Measurements from ENCODE around the gene MBOAT1.

Gene MBOAT1

GRCh38 chr6:20235041-20235440 lies 22.8 kb upstream of the MBOAT1 start:
- no peak for DNase-seq (ENCODE audit: low read depth in 2 of 3, low spot score in 2 of 3)

GRCh38 chr6:20234136-20234535 lies 21.9 kb upstream of the MBOAT1 start:
- no peak for DNase-seq (ENCODE audit: low read depth in 2 of 3, low spot score in 2 of 3)

- DNase-seq (ENCODE audit: low read depth in 2 of 3, low spot score in 2 of 3): no peak
Measured at GRCh38 chr6:20233007-20233730, 20.9 kb upstream of the MBOAT1 start.

- no peak for DNase-seq (ENCODE audit: low read depth in 2 of 3, low spot score in 2 of 3)
Measured at GRCh38 chr6:20232188-20232587, 19.9 kb upstream of the MBOAT1 start.

GRCh38 chr6:20230401-20231119 lies 18.3 kb upstream of the MBOAT1 start:
- no peak for DNase-seq (ENCODE audit: low read depth in 2 of 3, low spot score in 2 of 3)

GRCh38 chr6:20229881-20230280 lies 17.6 kb upstream of the MBOAT1 start:
- no peak for DNase-seq (ENCODE audit: low read depth in 2 of 3, low spot score in 2 of 3)

GRCh38 chr6:20227350-20227749 lies 15.1 kb upstream of the MBOAT1 start:
- DNase-seq (ENCODE audit: low read depth in 2 of 3, low spot score in 2 of 3): no peak

GRCh38 chr6:20223141-20223540 lies 10.9 kb upstream of the MBOAT1 start:
- DNase-seq (ENCODE audit: low read depth in 2 of 3, low spot score in 2 of 3): no peak

GRCh38 chr6:20221421-20221820 lies 9.2 kb upstream of the MBOAT1 start:
- no peak for DNase-seq (ENCODE audit: low read depth in 2 of 3, low spot score in 2 of 3)

GRCh38 chr6:20220359-20220758 lies 8.1 kb upstream of the MBOAT1 start:
- no peak for DNase-seq (ENCODE audit: low read depth in 2 of 3, low spot score in 2 of 3)

GRCh38 chr6:20217891-20218290 lies 5.6 kb upstream of the MBOAT1 start:
- no peak for DNase-seq (ENCODE audit: low read depth in 2 of 3, low spot score in 2 of 3)

- no peak for DNase-seq (ENCODE audit: low read depth in 2 of 3, low spot score in 2 of 3)
Measured at GRCh38 chr6:20217324-20217855, 5.1 kb upstream of the MBOAT1 start.

- DNase-seq (ENCODE audit: low read depth in 2 of 3, low spot score in 2 of 3): no peak
Measured at GRCh38 chr6:20215310-20215709, 3.0 kb upstream of the MBOAT1 start.

GRCh38 chr6:20213271-20213798 lies 1.1 kb upstream of the MBOAT1 start:
- no peak for DNase-seq (ENCODE audit: low read depth in 2 of 3, low spot score in 2 of 3)

GRCh38 chr6:20211941-20212391 lies 303 bp downstream of the MBOAT1 start:
- DNase-seq (ENCODE audit: low read depth in 2 of 3, low spot score in 2 of 3): no peak

GRCh38 chr6:20211037-20211940 lies 980 bp downstream of the MBOAT1 start:
- DNase-seq (ENCODE audit: low read depth in 2 of 3, low spot score in 2 of 3): no peak

- DNase-seq (ENCODE audit: low read depth in 2 of 3, low spot score in 2 of 3): no peak
Measured at GRCh38 chr6:20210158-20210557, 2.1 kb downstream of the MBOAT1 start.

GRCh38 chr6:20208687-20209378 lies 3.4 kb downstream of the MBOAT1 start:
- DNase-seq (ENCODE audit: low read depth in 2 of 3, low spot score in 2 of 3): no peak

- DNase-seq (ENCODE audit: low read depth in 2 of 3, low spot score in 2 of 3): no peak
Measured at GRCh38 chr6:20207088-20207418, 5.2 kb downstream of the MBOAT1 start.

- DNase-seq (ENCODE audit: low read depth in 2 of 3, low spot score in 2 of 3): no peak
Measured at GRCh38 chr6:20205722-20206161, 6.5 kb downstream of the MBOAT1 start.

GRCh38 chr6:20204512-20204894 lies 7.8 kb downstream of the MBOAT1 start:
- no peak for DNase-seq (ENCODE audit: low read depth in 2 of 3, low spot score in 2 of 3)
